Stimulated activated CD8-positive, alpha-beta memory T cell treated with anti-CD3 and anti-CD28 coated beads, Interleukin-15, amount 100 ng/mL, for 4 hours (primary cell): ENCODE results near the gene CCDC40.

Experiments
- DNase-seq, 2 donors: peaks; one replicate each; pipeline ENCODE4 v3.0.0-alpha.2; 2020; ENCODE audit warnings: low read depth in 2 of 2

CCDC40 gene

GRCh38 chr17:80115159-80115558, 78.7 kb downstream of the CCDC40 start:
- DNase-seq = no peak

- no peak for DNase-seq
Observed at GRCh38 chr17:80116276-80116920, 80.0 kb downstream of the CCDC40 start.

- DNase-seq = no peak
Observed at GRCh38 chr17:80116921-80117380, 80.5 kb downstream of the CCDC40 start.

GRCh38 chr17:80117491-80118401, 81.3 kb downstream of the CCDC40 start:
- no peak for DNase-seq

GRCh38 chr17:80118601-80119270, 82.3 kb downstream of the CCDC40 start:
- no peak for DNase-seq

GRCh38 chr17:80119271-80119791, 82.9 kb downstream of the CCDC40 start:
- DNase-seq = no peak

GRCh38 chr17:80119839-80120238, 83.4 kb downstream of the CCDC40 start:
- DNase-seq = no peak

- DNase-seq = no peak
Observed at GRCh38 chr17:80122026-80122575, 85.7 kb downstream of the CCDC40 start.

GRCh38 chr17:80122926-80123505, 86.6 kb downstream of the CCDC40 start:
- DNase-seq = no peak

- DNase-seq = no peak
Observed at GRCh38 chr17:80123791-80124190, 87.3 kb downstream of the CCDC40 start.

- no peak for DNase-seq
Observed at GRCh38 chr17:80124351-80124981, 88.0 kb downstream of the CCDC40 start.

GRCh38 chr17:80125656-80126448, 89.4 kb downstream of the CCDC40 start:
- DNase-seq = no peak

- no peak for DNase-seq
Observed at GRCh38 chr17:80126449-80126715, 89.9 kb downstream of the CCDC40 start.

- no peak for DNase-seq
Observed at GRCh38 chr17:80129006-80129565, 92.6 kb downstream of the CCDC40 start.

- DNase-seq = no peak
Observed at GRCh38 chr17:80130992-80131391, 94.5 kb downstream of the CCDC40 start.

- DNase-seq = no peak
Observed at GRCh38 chr17:80132906-80133625, 96.6 kb downstream of the CCDC40 start.

- no peak for DNase-seq
Observed at GRCh38 chr17:80133626-80133970, 97.2 kb downstream of the CCDC40 start.

- no peak for DNase-seq
Observed at GRCh38 chr17:80137131-80137530, 100.7 kb downstream of the CCDC40 start.

GRCh38 chr17:80138856-80139426, 102.5 kb downstream of the CCDC40 start:
- no peak for DNase-seq
